Measurements from ENCODE around the gene CLTB. TPM values are rescaled to one million over a fixed set of nuclear protein-coding genes. Genes with fewer than 3 reads are reported as not detected.

Gene CLTB
- total RNA-seq, 2 donors from 2014 or later: 173 to 199 TPM

- peak in 1 of 2 donors; percentile 45 for ATAC-seq
- intact Hi-C loops (cut with DNase I): no loop called here
Measured at GRCh38 chr5:176436656-176437055, 20.3 kb upstream of the CLTB start.

GRCh38 chr5:176432707-176433106 lies 16.4 kb upstream of the CLTB start:
- no peak for ATAC-seq
- intact Hi-C loops (cut with DNase I): no loop called here
- no peak for DNase-seq

More at GRCh38 chr5:176436656-176437055, 20.3 kb upstream of the CLTB start:
- no peak for DNase-seq

- intact Hi-C loops (cut with DNase I): no loop called here
- DNase-seq (no peak), ATAC-seq (no peak)
Measured at GRCh38 chr5:176429972-176430371, 13.6 kb upstream of the CLTB start.

- ATAC-seq: no peak
- no peak for DNase-seq
- intact Hi-C loops (cut with DNase I): no loop called here
Measured at GRCh38 chr5:176427971-176428370, 11.6 kb upstream of the CLTB start.

- intact Hi-C loops (cut with DNase I): no loop called here
- no peak for ATAC-seq
- DNase-seq: no peak
Measured at GRCh38 chr5:176426876-176427275, 10.5 kb upstream of the CLTB start.

- intact Hi-C loops (cut with DNase I): no loop called here
- no peak for ATAC-seq
Measured at GRCh38 chr5:176425791-176426190, 9.5 kb upstream of the CLTB start.

GRCh38 chr5:176425138-176425537 lies 8.8 kb upstream of the CLTB start:
- DNase-seq: no peak
- ATAC-seq: no peak
- intact Hi-C loops (cut with DNase I): no loop called here

More at GRCh38 chr5:176425791-176426190, 9.5 kb upstream of the CLTB start:
- DNase-seq: no peak

- intact Hi-C loops (cut with DNase I): no loop called here
- DNase-seq (no peak), ATAC-seq (no peak)
Measured at GRCh38 chr5:176424181-176424580, 7.8 kb upstream of the CLTB start.

GRCh38 chr5:176420972-176421544 lies 4.7 kb upstream of the CLTB start:
- no peak for DNase-seq
- intact Hi-C loops (cut with DNase I): no loop called here
- no peak for ATAC-seq

GRCh38 chr5:176420086-176420485 lies 3.7 kb upstream of the CLTB start:
- intact Hi-C loops (cut with DNase I): no loop called here
- no peak for ATAC-seq
- DNase-seq: no peak

GRCh38 chr5:176418251-176418650 lies 1.9 kb upstream of the CLTB start:
- intact Hi-C loops (cut with DNase I): loop anchor here (5.0 to 10.0 kb wide), 3 partner anchors 107 to 157 kb away; no protein-coding TSS in a partner anchor
- no peak for DNase-seq
- ATAC-seq: no peak

- ATAC-seq (no peak), DNase-seq (no peak)
- intact Hi-C loops (cut with DNase I): loop anchor here (2.0 to 10.0 kb wide), 4 partner anchors 30 to 158 kb away; no protein-coding TSS in a partner anchor
Measured at GRCh38 chr5:176416965-176417364, 626 bp upstream of the CLTB start.

- intact Hi-C loops (cut with DNase I): loop anchor here (5.0 to 10.0 kb wide), 3 partner anchors 109 to 159 kb away; no protein-coding TSS in a partner anchor
- ATAC-seq: no peak
Measured at GRCh38 chr5:176415240-176415951, 943 bp downstream of the CLTB start.

GRCh38 chr5:176414704-176415103 lies 1.6 kb downstream of the CLTB start:
- DNase-seq: no peak
- intact Hi-C loops (cut with DNase I): loop anchor here (5.0 to 10.0 kb wide), 3 partner anchors 110 to 160 kb away; no protein-coding TSS in a partner anchor
- ATAC-seq: no peak

More at GRCh38 chr5:176415240-176415951, 943 bp downstream of the CLTB start:
- no peak for DNase-seq

- intact Hi-C loops (cut with DNase I): loop anchor here (10.0 kb wide), 2 partner anchors 111 to 161 kb away; no protein-coding TSS in a partner anchor
- DNase-seq (no peak), ATAC-seq (no peak)
Measured at GRCh38 chr5:176413709-176414191, 2.6 kb downstream of the CLTB start.

GRCh38 chr5:176413255-176413565 lies 3.1 kb downstream of the CLTB start:
- peak; percentile 3 to 47 for ATAC-seq
- peak; percentile 62 for DNase-seq
- intact Hi-C loops (cut with DNase I): loop anchor here (10.0 kb wide), 2 partner anchors 112 to 162 kb away; no protein-coding TSS in a partner anchor

- intact Hi-C loops (cut with DNase I): loop anchor here (10.0 kb wide), 2 partner anchors 112 to 162 kb away; no protein-coding TSS in a partner anchor
- ATAC-seq (no peak), DNase-seq (no peak)
Measured at GRCh38 chr5:176412517-176413254, 3.7 kb downstream of the CLTB start.

GRCh38 chr5:176410486-176411180 lies 5.7 kb downstream of the CLTB start:
- intact Hi-C loops (cut with DNase I): loop anchor here (10.0 kb wide), 2 partner anchors 114 to 164 kb away; no protein-coding TSS in a partner anchor
- no peak for ATAC-seq
- DNase-seq: no peak

GRCh38 chr5:176409765-176410164 lies 6.6 kb downstream of the CLTB start:
- intact Hi-C loops (cut with DNase I): loop anchor here (10.0 kb wide), 2 partner anchors 115 to 165 kb away; no protein-coding TSS in a partner anchor
- ATAC-seq (no peak), DNase-seq (no peak)
